ENCODE results near the gene CNTNAP2.

Gene CNTNAP2

DNA sequence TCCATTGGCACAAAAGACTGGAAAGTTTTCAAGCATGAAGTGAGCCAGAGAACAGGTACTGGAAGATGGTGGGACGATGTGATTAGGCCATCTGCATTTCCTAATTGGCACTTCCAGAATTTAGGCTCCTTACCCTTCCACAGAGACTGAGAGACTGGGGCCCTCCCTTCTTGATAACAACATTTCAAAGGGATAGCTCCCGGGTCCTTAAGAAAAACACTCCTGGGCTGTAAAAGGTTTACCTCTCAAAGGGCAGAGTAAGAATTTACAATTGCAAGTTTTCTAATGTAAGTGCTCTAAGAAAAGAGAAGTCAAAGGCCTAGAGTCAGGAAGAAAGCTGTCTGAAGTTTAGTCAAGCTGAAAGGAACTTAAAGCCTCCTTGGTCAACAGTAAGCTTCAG lies 1914.4 kb downstream of the CNTNAP2 start:
- TF ChIP-seq, protein P1, sequence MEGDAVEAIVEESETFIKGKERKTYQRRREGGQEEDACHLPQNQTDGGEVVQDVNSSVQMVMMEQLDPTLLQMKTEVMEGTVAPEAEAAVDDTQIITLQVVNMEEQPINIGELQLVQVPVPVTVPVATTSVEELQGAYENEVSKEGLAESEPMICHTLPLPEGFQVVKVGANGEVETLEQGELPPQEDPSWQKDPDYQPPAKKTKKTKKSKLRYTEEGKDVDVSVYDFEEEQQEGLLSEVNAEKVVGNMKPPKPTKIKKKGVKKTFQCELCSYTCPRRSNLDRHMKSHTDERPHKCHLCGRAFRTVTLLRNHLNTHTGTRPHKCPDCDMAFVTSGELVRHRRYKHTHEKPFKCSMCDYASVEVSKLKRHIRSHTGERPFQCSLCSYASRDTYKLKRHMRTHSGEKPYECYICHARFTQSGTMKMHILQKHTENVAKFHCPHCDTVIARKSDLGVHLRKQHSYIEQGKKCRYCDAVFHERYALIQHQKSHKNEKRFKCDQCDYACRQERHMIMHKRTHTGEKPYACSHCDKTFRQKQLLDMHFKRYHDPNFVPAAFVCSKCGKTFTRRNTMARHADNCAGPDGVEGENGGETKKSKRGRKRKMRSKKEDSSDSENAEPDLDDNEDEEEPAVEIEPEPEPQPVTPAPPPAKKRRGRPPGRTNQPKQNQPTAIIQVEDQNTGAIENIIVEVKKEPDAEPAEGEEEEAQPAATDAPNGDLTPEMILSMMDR (IDR thresholded peaks at IDR 0.05; ENCODE audit: control insufficient read depth, extremely low read depth, insufficient read depth), result no peak
- DNase-seq (ENCODE audit: low read depth), result no peak
- no peak overlapping the region for H3K4me3 ChIP-seq (ENCODE audit: low read depth, low read length)

DNA sequence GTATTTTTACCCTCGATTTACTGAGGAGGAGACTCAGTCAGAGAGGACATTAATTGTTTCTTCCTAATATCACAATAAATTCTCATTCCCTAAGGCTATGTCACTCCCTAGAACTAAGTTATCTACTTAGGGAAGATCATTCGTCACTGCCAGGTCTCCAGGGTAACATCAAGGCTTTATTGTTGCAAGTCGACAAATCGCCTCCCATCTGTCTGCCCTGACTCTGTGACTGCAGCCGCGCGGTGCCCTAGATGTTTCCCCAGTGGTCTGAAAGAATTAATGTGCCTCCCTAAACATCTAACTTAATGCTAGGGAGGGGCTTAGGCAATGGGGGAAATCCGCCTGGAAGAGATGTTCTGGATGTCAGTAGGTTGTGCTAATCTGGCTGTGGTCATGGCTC lies 1915.2 kb downstream of the CNTNAP2 start:
- no peak for DNase-seq (ENCODE audit: low read depth)
- H3K4me3 ChIP-seq (ENCODE audit: low read depth, low read length), result no peak overlapping the region
- TF ChIP-seq, protein P1 (IDR thresholded peaks at IDR 0.05; ENCODE audit: control insufficient read depth, extremely low read depth, insufficient read depth), result no peak

DNA sequence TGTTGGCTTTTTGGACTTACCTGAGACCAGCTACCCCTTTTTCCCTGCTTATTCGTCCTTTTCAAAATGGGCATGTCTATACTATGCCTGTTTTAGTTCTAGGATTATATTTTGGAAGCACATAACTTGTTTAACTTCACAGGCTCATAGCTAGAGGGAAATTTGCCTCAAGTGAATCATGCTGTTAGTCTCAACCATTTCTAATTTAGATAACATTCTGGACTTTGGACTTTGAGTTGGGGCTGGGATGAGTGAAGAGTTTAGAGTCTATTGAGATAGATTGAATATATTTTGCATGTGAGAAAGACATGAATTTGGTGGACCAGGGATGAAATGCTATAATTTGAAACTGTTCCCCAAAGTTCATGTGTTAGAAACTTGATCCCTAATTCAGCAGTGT lies 1919.3 kb downstream of the CNTNAP2 start:
- H3K4me3 ChIP-seq (ENCODE audit: low read depth, low read length), result no peak overlapping the region
- TF ChIP-seq, protein P1 (IDR thresholded peaks at IDR 0.05; ENCODE audit: control insufficient read depth, extremely low read depth, insufficient read depth), result no peak
- DNase-seq (ENCODE audit: low read depth), result no peak

DNA sequence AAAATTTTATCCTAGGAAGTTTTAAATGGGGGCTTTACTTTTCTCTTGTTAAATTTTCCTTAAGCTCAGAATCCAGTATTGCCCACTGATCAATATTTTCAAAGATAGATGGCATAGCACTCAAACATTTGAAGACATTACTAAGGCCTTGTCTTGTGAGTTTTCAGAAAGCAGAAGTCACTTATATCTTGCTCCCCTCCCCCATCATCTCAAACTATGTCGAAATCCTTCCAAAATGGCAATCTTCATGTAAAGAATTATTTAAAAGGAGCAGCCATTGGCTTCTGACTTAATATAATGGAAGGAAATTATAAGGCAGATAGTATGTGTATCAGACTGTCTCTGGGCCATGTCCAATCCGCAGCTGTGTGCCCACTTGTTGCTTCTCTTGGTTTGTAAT lies 1920.4 kb downstream of the CNTNAP2 start:
- no peak for DNase-seq (ENCODE audit: low read depth)
- TF ChIP-seq, protein P1 (IDR thresholded peaks at IDR 0.05; ENCODE audit: control insufficient read depth, extremely low read depth, insufficient read depth), result no peak
- H3K4me3 ChIP-seq (ENCODE audit: low read depth, low read length), result no peak overlapping the region

DNA sequence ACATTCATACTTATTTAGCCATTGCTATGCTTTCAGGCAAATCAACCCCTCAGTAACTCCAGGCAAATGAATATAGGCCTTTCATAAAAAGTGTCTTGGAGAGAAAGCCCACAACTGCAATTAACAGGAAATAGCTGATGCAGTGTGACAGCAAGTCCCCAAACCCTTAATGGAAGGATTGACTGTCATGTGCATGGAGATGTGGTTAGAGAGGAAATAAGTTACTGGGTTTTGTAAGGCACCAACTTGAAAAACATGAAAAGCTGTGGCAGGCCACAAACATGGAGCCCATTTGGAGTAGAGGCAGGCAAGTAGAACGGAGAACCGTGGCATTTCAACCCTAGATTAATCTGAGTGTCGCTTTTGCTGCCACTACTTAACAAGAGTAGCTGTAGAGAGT lies 1924.6 kb downstream of the CNTNAP2 start:
- TF ChIP-seq, protein P1 (IDR thresholded peaks at IDR 0.05; ENCODE audit: control insufficient read depth, extremely low read depth, insufficient read depth), result no peak
- no peak for DNase-seq (ENCODE audit: low read depth)
- no peak overlapping the region for H3K4me3 ChIP-seq (ENCODE audit: low read depth, low read length)

DNA sequence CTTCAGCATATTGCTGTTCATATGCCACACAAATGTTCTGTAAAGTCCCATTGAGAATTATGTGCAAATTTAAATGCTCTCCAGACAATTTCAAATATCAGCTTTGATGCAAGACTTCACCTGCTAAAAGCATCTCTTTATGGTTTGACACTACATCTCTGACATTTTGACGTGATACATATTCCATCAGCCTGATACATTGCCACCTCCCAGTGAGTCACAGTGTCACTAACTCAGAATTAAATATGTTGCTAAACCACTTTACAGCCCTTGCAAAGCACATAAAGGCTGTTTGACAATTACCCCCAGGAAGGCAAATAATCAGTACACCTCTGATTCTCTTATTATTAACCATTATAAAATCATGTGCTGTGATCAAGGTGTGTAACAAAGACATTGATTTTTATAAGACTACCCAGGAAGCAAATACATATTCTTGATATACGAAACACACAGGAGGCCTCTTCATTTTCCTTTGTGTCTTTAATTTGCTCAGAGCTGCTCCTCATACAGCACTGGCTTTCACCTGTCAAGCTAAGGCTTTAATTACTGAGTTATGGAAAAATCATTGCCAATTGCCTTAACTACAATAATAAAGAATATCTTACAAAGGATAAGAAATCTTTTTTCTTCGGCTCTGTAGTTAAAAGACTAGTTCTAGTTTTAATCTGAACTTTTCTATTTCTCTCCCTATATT lies 1926.5 kb downstream of the CNTNAP2 start:
- no peak overlapping the region for H3K4me3 ChIP-seq (ENCODE audit: low read depth, low read length)
- DNase-seq (ENCODE audit: low read depth), result no peak
- TF ChIP-seq, protein P1 (IDR thresholded peaks at IDR 0.05; ENCODE audit: control insufficient read depth, extremely low read depth, insufficient read depth), result no peak

DNA sequence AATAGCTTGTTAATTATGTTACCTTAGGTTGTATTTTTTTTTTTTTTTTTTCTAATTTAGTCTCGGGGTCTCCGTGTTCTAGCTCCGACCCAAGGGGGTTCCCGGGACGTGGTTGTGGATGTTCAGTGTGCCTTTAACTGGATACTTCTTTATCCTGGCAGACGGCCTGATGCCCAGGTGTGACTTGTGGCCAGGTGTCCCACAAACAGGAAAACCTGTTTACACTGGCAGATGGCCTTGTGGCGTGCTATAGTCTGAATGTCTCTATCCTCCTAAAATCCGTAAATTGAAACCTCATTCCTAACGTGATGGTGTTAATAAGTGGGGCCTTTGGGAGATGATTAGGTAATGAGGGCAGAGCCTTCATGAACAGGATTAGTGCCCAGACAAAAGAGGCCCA lies 1927.6 kb downstream of the CNTNAP2 start:
- peak; percentile 26 for DNase-seq (ENCODE audit: low read depth)
- TF ChIP-seq, protein P1 (IDR thresholded peaks at IDR 0.05; ENCODE audit: control insufficient read depth, extremely low read depth, insufficient read depth), result no peak
- no peak overlapping the region for H3K4me3 ChIP-seq (ENCODE audit: low read depth, low read length)
